A549 treated with AZD9567 at 1 μM for 4 hours (cell line): Measurements from ENCODE around the gene SMARCB1. TPM values are rescaled to one million over a fixed set of nuclear protein-coding genes. Genes with fewer than 3 reads are reported as not detected.

Experiments
- total RNA-seq: library from RNA; stranded (reverse); fragments of 200-300 nt; extraction: Qiagen RNA extraction; gene quantifications from 5 replicates; pipeline ENCODE4 v1.2.3, GENCODE V29; 2022; ENCODE audit not compliant: insufficient read depth

The SMARCB1 gene
- total RNA-seq = 49.4 to 57.1 TPM (median 50.0 TPM) in 5 replicates

GRCh38 chr22:23786752-23787599 lies at the start of gene SMARCB1:
SMARCB1 (plus strand) TSS chr22:23786966; CDS start chr22:23787170, 204 bp downstream.

GRCh38 chr22:23750714-23751440 lies 35.9 kb upstream of the SMARCB1 start, which contains the start of gene ZNF70:
ZNF70 (minus strand) TSS chr22:23751112; CDS start chr22:23745140, 5,972 bp downstream.

GRCh38 chr22:23754220-23754919 lies 32.4 kb upstream of the SMARCB1 start, which contains the start of gene VPREB3:
VPREB3 (minus strand) TSS chr22:23754425; CDS start chr22:23754363, 62 bp downstream.

GRCh38 chr22:23762842-23763578 lies 23.8 kb upstream of the SMARCB1 start, which contains the start of gene C22orf15:
C22orf15 (plus strand) TSS chr22:23762990; CDS start chr22:23763307, 317 bp downstream.

GRCh38 chr22:23767673-23768548 lies 18.9 kb upstream of the SMARCB1 start, which contains the start of gene CHCHD10:
CHCHD10 (minus strand) TSS chr22:23767972; CDS start chr22:23767874, 98 bp downstream.

GRCh38 chr22:23772649-23773473 lies 13.9 kb upstream of the SMARCB1 start, which contains the start of gene MMP11:
MMP11 (plus strand) TSS chr22:23772849; CDS start chr22:23772871, 22 bp downstream.

GRCh38 chr22:23838681-23839468 lies 52.1 kb downstream of the SMARCB1 start, which contains the start of gene DERL3:
DERL3 (minus strand) TSS chr22:23839006; CDS start chr22:23838987, 19 bp downstream.

GRCh38 chr22:23857606-23858483 lies 71.1 kb downstream of the SMARCB1 start, which contains the start of gene SLC2A11:
SLC2A11 (plus strand) TSS chr22:23857875; CDS start chr22:23858000, 125 bp downstream.

Other genes with a start within 250 kb of the SMARCB1 start
- not detected in 5 replicates for gene IGLL1, start 206.7 kb upstream of the SMARCB1 start, total RNA-seq
- 0.12 to 0.39 TPM (median 0.21 TPM) in 4 of 5 replicates, not detected in the other for gene DRICH1, start 154.6 kb upstream of the SMARCB1 start, total RNA-seq
- not detected in 5 replicates for gene RGL4, start 96.0 kb upstream of the SMARCB1 start, total RNA-seq
- gene ZNF70, start 35.9 kb upstream of the SMARCB1 start, total RNA-seq = 0.36 to 1.1 TPM (median 1.0 TPM) in 5 replicates
- 0.56 to 1.2 TPM (median 0.66 TPM) in 4 of 5 replicates, not detected in the other for gene VPREB3, start 32.5 kb upstream of the SMARCB1 start, total RNA-seq
- not detected in 5 replicates for gene C22orf15, start 24.0 kb upstream of the SMARCB1 start, total RNA-seq
- gene CHCHD10, start 19.0 kb upstream of the SMARCB1 start, total RNA-seq = 84.4 to 197 TPM (median 181 TPM) in 5 replicates
- gene MMP11, start 14.1 kb upstream of the SMARCB1 start, total RNA-seq = 0.12 to 0.26 TPM (median 0.21 TPM) in 4 of 5 replicates, not detected in the other
- gene DERL3, start 52.0 kb downstream of the SMARCB1 start, total RNA-seq = 0.30 to 4.7 TPM (median 0.61 TPM) in 5 replicates
- gene SLC2A11, start 70.9 kb downstream of the SMARCB1 start, total RNA-seq = 9.0 to 12.3 TPM (median 10.4 TPM) in 5 replicates
- 502 to 954 TPM (median 909 TPM) in 5 replicates for gene MIF, start 107.4 kb downstream of the SMARCB1 start, total RNA-seq
- gene GSTT2B, start 174.2 kb downstream of the SMARCB1 start, total RNA-seq = 0.25 to 0.52 TPM (median 0.41 TPM) in 4 of 5 replicates, not detected in the other
- gene DDTL, start 179.9 kb downstream of the SMARCB1 start, total RNA-seq = 1.6 to 2.9 TPM (median 1.9 TPM) in 5 replicates
- gene DDT, start 187.5 kb downstream of the SMARCB1 start, total RNA-seq = 112 to 170 TPM (median 160 TPM) in 5 replicates
- 0.08 to 0.16 TPM in 2 of 5 replicates, not detected in the others for gene GSTT2, start 193.2 kb downstream of the SMARCB1 start, total RNA-seq
- not detected in 5 replicates for gene GSTT4, start 218.5 kb downstream of the SMARCB1 start, total RNA-seq
- gene CABIN1, start 224.3 kb downstream of the SMARCB1 start, total RNA-seq = 22.6 to 30.9 TPM (median 30.0 TPM) in 5 replicates